Kidney (tissue), 14 donors: ENCODE measurements around the gene CD300LD. TPM values are rescaled to one million over a fixed set of nuclear protein-coding genes. Genes with fewer than 3 reads are reported as not detected.
A peak's percentile ranks its signal among the peaks of the same experiment; 100 is the strongest.

ENCODE experiments used
- DNase-seq, 5 donors: peaks; one replicate each; pipeline ENCODE4 v3.0.0-alpha.2; 2013 to 2020
- FAIRE-seq: peaks from 2 replicates; lab custom pipeline; 2012; peaks lifted over from hg19 to GRCh38; lab: Jason Lieb, UNC
- H3K27ac ChIP-seq, 2 donors: one replicate each; pipeline ENCODE4 v1.7.0; 2013; ENCODE audit warnings: low read depth in 2 of 2, low read length in 2 of 2, inconsistent platforms in 1 of 2
- H3K27me3 ChIP-seq: one replicate; pipeline ENCODE4 v1.7.1; 2013; ENCODE audit warnings: low read length, inconsistent platforms; ENCODE audit not compliant: control insufficient read depth, insufficient read depth
- H3K36me3 ChIP-seq, 3 donors: one replicate each; pipeline versions ENCODE4 v1.7.0 to v1.7.1; 2013; ENCODE audit warnings: low read length in 3 of 3, control low read depth in 1 of 3, inconsistent platforms in 1 of 3; ENCODE audit not compliant: insufficient read depth in 3 of 3, control insufficient read depth in 2 of 3
- H3K4me1 ChIP-seq, 3 donors: one replicate each; pipeline versions ENCODE4 v1.7.0 to v1.7.1; 2013; ENCODE audit warnings: low read length in 3 of 3, inconsistent platforms in 1 of 3, low read depth in 1 of 3; ENCODE audit not compliant: control insufficient read depth in 2 of 3, insufficient read depth in 2 of 3
- H3K4me3 ChIP-seq, 3 donors: one replicate each; pipeline versions ENCODE4 v1.7.0 to v1.8.1; 2013; ENCODE audit warnings: low read length in 3 of 3, control low read depth in 1 of 3, inconsistent platforms in 1 of 3
- H3K9ac ChIP-seq, 3 donors: one replicate each; pipeline versions ENCODE4 v1.7.0 to v1.7.1; 2013; ENCODE audit warnings: low read length in 3 of 3, control low read depth in 1 of 3, inconsistent platforms in 1 of 3
- H3K9me3 ChIP-seq, 3 donors: one replicate each; pipeline versions ENCODE4 v1.7.0 to v1.7.1; 2013; ENCODE audit warnings: low read length in 3 of 3, control low read depth in 1 of 3, inconsistent platforms in 1 of 3; ENCODE audit not compliant: control insufficient read depth in 2 of 3, insufficient read depth in 1 of 3
- intact Hi-C: fragments of 100-400 bp; cut with DNase I; formaldehyde crosslinking; loops from one replicate; pipeline ENCODE4 v1.11.1; 2022
- polyA plus RNA-seq: library from polyadenylated mRNA; stranded (reverse); fragments of 350-450 nt; fragmentation: Illumina TruSeq; extraction: RNeasy Lipid Tissue Mini Kit (QIAGEN cat#74804); gene quantifications from one replicate; pipeline ENCODE4 v1.2.3, GENCODE V29; 2014; ENCODE audit warnings: low read depth, low replicate concordance; ENCODE audit not compliant: insufficient read depth
- total RNA-seq: library from RNA; stranded (reverse); fragmentation: NEBNext Ultra II Directional; extraction: Animal tissue kit (Norgen Biotek cat#: 25700); gene quantifications from one replicate; pipeline ENCODE4 v1.2.1, GENCODE V29; 2021
- TF ChIP-seq, protein P1 (sequence below): IDR thresholded peaks from 3 replicates; pipeline ENCODE4 v1.5.1; 2012; ENCODE audit warnings: mild to moderate bottlenecking, moderate library complexity, borderline replicate concordance; ENCODE audit not compliant: insufficient read depth; ENCODE audit errors: extremely low read depth
- donor health status: control.
- donor health status: control.
- donor health status: control.
- donor health status: control.
- donor health status: control.
- donor health status: DM: yes; HTN: yes; CAD: no.
- donor health status: Normal renal cell carcinoma (clear cell type).

The CD300LD gene
- total and polyA plus RNA-seq, 2 donors from 2014 or later, result not detected

DNA sequence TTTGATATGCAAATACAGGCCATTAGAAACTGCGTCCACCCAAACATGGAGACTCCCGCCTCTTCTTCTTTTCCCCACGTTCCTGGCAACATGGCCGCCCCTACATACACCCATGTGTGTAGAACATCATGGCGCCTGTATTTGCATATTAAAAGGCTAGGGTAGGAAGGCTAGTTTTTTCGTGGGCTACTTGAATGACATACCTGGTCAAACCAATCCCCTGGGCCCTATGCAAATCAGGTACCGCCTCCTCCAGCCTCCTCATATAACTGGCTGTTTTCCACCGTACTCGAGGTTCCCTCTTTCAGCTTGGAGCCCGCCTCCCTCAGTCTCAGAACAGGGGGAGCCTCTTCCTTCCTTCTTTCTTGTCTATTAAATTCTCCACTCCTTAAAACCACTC, 60.0 kb downstream of the CD300LD start:
- intact Hi-C loops, result no loop called here

DNA sequence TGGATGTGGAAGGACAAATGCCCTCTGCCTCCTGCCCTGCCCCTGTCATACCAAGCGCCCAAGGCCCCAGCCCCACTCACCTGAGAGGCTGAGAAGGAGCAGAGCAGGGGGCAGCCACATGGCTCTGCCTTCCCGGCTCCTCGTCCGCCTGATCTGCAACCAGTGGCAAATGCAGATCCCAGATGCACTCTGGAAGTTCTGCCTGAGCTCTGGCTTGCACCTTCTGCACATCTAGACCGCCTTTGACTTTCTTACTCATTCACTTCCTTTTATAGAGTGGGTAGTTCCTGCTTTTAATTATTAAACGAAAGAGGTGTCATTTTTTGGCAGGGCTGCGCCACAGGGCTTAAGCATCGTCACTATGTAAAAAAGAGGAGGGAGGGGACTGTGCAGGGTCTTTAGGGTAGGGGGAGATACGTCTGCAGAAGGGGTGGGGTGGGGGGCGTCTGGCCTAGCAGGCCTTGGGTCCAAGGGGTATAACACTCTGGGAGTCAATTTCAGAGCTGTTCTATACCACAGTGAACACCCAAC, 60.8 kb downstream of the CD300LD start, which contains the start of gene CD300LB:
Gene CD300LB (minus strand): TSS at position 245 of the 531 bp plus-strand sequence. CDS start 125 bp downstream, at position 120.
- Histone ChIP-seq H3K9ac (no peak within 1 kb of the TSS), H3K27ac (no peak within 1 kb of the TSS), H3K36me3 (no peaks in the 10 kb centered on the region), H3K27me3 (no peaks in the 10 kb centered on the region), H3K4me1 (no peaks in the 10 kb centered on the region), H3K4me3 (no peak within 1 kb of the TSS), H3K9me3 (no peaks in the 10 kb centered on the region)
- DNase-seq, result no peak
- no peak for FAIRE-seq
- TF ChIP-seq, protein P1, sequence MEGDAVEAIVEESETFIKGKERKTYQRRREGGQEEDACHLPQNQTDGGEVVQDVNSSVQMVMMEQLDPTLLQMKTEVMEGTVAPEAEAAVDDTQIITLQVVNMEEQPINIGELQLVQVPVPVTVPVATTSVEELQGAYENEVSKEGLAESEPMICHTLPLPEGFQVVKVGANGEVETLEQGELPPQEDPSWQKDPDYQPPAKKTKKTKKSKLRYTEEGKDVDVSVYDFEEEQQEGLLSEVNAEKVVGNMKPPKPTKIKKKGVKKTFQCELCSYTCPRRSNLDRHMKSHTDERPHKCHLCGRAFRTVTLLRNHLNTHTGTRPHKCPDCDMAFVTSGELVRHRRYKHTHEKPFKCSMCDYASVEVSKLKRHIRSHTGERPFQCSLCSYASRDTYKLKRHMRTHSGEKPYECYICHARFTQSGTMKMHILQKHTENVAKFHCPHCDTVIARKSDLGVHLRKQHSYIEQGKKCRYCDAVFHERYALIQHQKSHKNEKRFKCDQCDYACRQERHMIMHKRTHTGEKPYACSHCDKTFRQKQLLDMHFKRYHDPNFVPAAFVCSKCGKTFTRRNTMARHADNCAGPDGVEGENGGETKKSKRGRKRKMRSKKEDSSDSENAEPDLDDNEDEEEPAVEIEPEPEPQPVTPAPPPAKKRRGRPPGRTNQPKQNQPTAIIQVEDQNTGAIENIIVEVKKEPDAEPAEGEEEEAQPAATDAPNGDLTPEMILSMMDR, result no peak
- intact Hi-C loops, result no loop called here

More for the DNA sequence above, 60.0 kb downstream of the CD300LD start:
- DNase-seq (peak in 1 of 5 donors; percentile 12), FAIRE-seq (no peak)
- Histone ChIP-seq H3K9me3 (no peaks in the 10 kb centered on the region), H3K4me1 (no peaks in the 10 kb centered on the region), H3K27ac (no peak overlapping the region), H3K4me3 (no peak overlapping the region), H3K27me3 (no peaks in the 10 kb centered on the region), H3K9ac (no peak overlapping the region), H3K36me3 (no peaks in the 10 kb centered on the region)
- TF ChIP-seq, protein P1, result no peak

DNA sequence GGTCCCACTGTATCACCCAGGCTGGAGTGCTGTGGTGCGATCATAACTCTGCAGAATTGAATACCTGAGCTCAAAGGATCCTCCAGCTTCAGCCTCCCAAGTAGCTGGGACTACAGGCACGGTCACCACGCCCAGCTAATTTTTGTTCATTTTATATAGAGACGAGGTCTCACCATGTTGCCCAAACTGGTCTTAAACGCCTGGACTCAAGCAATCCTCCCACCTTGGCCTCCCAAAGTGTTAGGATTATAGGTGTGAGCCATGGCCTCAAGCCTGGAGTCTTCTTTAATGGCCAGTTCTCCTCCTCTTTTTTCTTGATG, 61.3 kb downstream of the CD300LD start:
- Histone ChIP-seq H3K27ac (no peak overlapping the region), H3K4me1 (no peaks in the 10 kb centered on the region), H3K9ac (no peak overlapping the region), H3K4me3 (no peak overlapping the region), H3K27me3 (no peaks in the 10 kb centered on the region), H3K9me3 (no peaks in the 10 kb centered on the region), H3K36me3 (no peaks in the 10 kb centered on the region)
- intact Hi-C loops, result no loop called here
- DNase-seq (peak in 1 of 5 donors; percentile 2), FAIRE-seq (no peak)
- TF ChIP-seq, protein P1, result no peak

Other genes starting within 250 kb of the CD300LD start
- gene BTBD17, start 230.4 kb downstream of the CD300LD start, total RNA-seq, result not detected
- gene BTBD17, start 230.4 kb downstream of the CD300LD start, polyA plus RNA-seq, result not detected
- gene GPR142, start 224.8 kb downstream of the CD300LD start, total RNA-seq, result not detected
- not detected for gene GPR142, start 224.8 kb downstream of the CD300LD start, polyA plus RNA-seq
- gene GPRC5C, start 160.2 kb downstream of the CD300LD start, total RNA-seq, result 358 TPM
- gene GPRC5C, start 160.2 kb downstream of the CD300LD start, polyA plus RNA-seq, result 242 TPM
- gene CD300A, start 125.6 kb downstream of the CD300LD start, total RNA-seq, result 8.2 TPM
- 3.1 TPM for gene CD300A, start 125.6 kb downstream of the CD300LD start, polyA plus RNA-seq
- 0.91 TPM for gene CD300LB, start 60.8 kb downstream of the CD300LD start, total RNA-seq
- gene CD300LB, start 60.8 kb downstream of the CD300LD start, polyA plus RNA-seq, result not detected
- 4.2 TPM for gene CD300C, start 46.2 kb downstream of the CD300LD start, total RNA-seq
- 0.34 TPM for gene CD300C, start 46.2 kb downstream of the CD300LD start, polyA plus RNA-seq
- 2.0 TPM for gene CD300H, start 24.8 kb downstream of the CD300LD start, total RNA-seq
- not detected for gene CD300H, start 24.8 kb downstream of the CD300LD start, polyA plus RNA-seq
- 2.5 TPM for gene CD300E, start 31.5 kb upstream of the CD300LD start, total RNA-seq
- 0.39 TPM for gene CD300E, start 31.5 kb upstream of the CD300LD start, polyA plus RNA-seq
- gene CD300LF, start 120.6 kb upstream of the CD300LD start, total RNA-seq, result 3.1 TPM
- 0.49 TPM for gene CD300LF, start 120.6 kb upstream of the CD300LD start, polyA plus RNA-seq
- gene RAB37, start 145.0 kb upstream of the CD300LD start, total RNA-seq, result 5.6 TPM
- 1.7 TPM for gene RAB37, start 145.0 kb upstream of the CD300LD start, polyA plus RNA-seq
- 71.3 TPM for gene NHERF1, start 156.3 kb upstream of the CD300LD start, total RNA-seq
- gene NHERF1, start 156.3 kb upstream of the CD300LD start, polyA plus RNA-seq, result 448 TPM
- gene NAT9, start 184.1 kb upstream of the CD300LD start, total RNA-seq, result 41.5 TPM
- gene NAT9, start 184.1 kb upstream of the CD300LD start, polyA plus RNA-seq, result 33.5 TPM